Calu3 (cell line): ENCODE measurements around the gene PDCD7. TPM values are rescaled to one million over a fixed set of nuclear protein-coding genes. Genes with fewer than 3 reads are reported as not detected.

ENCODE experiments used
- BruUV-seq: library from RNA; stranded (reverse); fragments of 400-500 nt; replicated peaks from 2 replicates; lab custom pipeline; 2021; lab: Mats Ljungman, UMichigan
- CTCF ChIA-PET: fragments of 300-600 bp; sonication (Branson Sonifier 250); formaldehyde crosslinking; loops from one replicate; lab custom pipeline; 2022; ENCODE audit warnings: antibody characterized with exemption; lab: Charles Lee
- DNase-seq: peaks from one replicate; pipeline ENCODE4 v3.0.0; 2022
- H3K27ac Mint-ChIP-seq: one replicate; pipeline ENCODE4 v1.8.0; 2022; ENCODE audit warnings: mixed read lengths; ENCODE audit not compliant: unreplicated experiment
- H3K27me3 Mint-ChIP-seq: one replicate; pipeline ENCODE4 v1.8.0; 2022; ENCODE audit warnings: mixed read lengths; ENCODE audit not compliant: unreplicated experiment
- H3K36me3 Mint-ChIP-seq: one replicate; pipeline ENCODE4 v1.8.0; 2022; ENCODE audit warnings: mild to moderate bottlenecking, moderate library complexity, mixed read lengths; ENCODE audit not compliant: insufficient read depth, unreplicated experiment
- H3K4me1 Mint-ChIP-seq: one replicate; pipeline ENCODE4 v1.8.0; 2022; ENCODE audit warnings: mild to moderate bottlenecking, low read depth, mixed read lengths; ENCODE audit not compliant: unreplicated experiment
- H3K4me3 Mint-ChIP-seq: one replicate; pipeline ENCODE4 v1.8.0; 2022; ENCODE audit warnings: mild to moderate bottlenecking, low read depth, moderate library complexity, mixed read lengths; ENCODE audit not compliant: unreplicated experiment
- H3K9me3 Mint-ChIP-seq: one replicate; pipeline ENCODE4 v1.8.0; 2022; ENCODE audit warnings: low read depth, mixed read lengths; ENCODE audit not compliant: unreplicated experiment
- CTCF ChIP-seq: fragments of 200-600 bp; IDR thresholded peaks from one replicate; pipeline ENCODE4 v1.8.0; 2022; ENCODE audit warnings: antibody characterized with exemption; ENCODE audit not compliant: unreplicated experiment
- intact Hi-C: fragments of 100-400 bp; cut with micrococcal nuclease; formaldehyde crosslinking; loops from one replicate; pipeline ENCODE4 v1.10.0; 2022; ENCODE audit not compliant: unreplicated experiment
- total RNA-seq: library from RNA; stranded (reverse); gene quantifications from 2 replicates; pipeline ENCODE4 v1.2.3, GENCODE V29; 2022

PDCD7 gene
- total RNA-seq, 1 experiment from 2014 or later: 26.4 TPM

GRCh38 chr15:65091946-65092770 lies 41.5 kb downstream of the PDCD7 start:
- Mint-ChIP-seq H3K9me3 (no peaks in the 10 kb centered on the region), H3K4me1 (peaks cover 8% of the 10 kb centered on the region), H3K36me3 (no peaks in the 10 kb centered on the region), H3K27me3 (no peaks in the 10 kb centered on the region), H3K27ac (no peak overlapping the region), H3K4me3 (no peak overlapping the region)
- BruUV-seq: no TSS peak
- intact Hi-C loops: no loop called here
- no peak for TF ChIP-seq CTCF
- CTCF ChIA-PET: interaction anchor here (0.6 kb wide), 1 partner anchor 284 kb away, joined by 9 read pairs; no protein-coding TSS in a partner anchor
- no peak for DNase-seq

- Mint-ChIP-seq H3K9me3 (no peaks in the 10 kb centered on the region), H3K4me1 (peaks cover 8% of the 10 kb centered on the region), H3K27ac (no peak overlapping the region), H3K36me3 (no peaks in the 10 kb centered on the region), H3K4me3 (no peak overlapping the region), H3K27me3 (peaks cover 16% of the 10 kb centered on the region)
- no peak for TF ChIP-seq CTCF
- BruUV-seq: no TSS peak
- CTCF ChIA-PET: interaction anchor here (1.3 kb wide), 1 partner anchor 35 kb away, joined by 3 read pairs; no protein-coding TSS in a partner anchor
- intact Hi-C loops: no loop called here
- DNase-seq: no peak
These were observed 44.3 kb downstream of the PDCD7 start for GRCh38 chr15:65089206-65089824.

GRCh38 chr15:65088643-65089021 lies 45.0 kb downstream of the PDCD7 start:
- intact Hi-C loops: no loop called here
- peaks cover 23% of the 10 kb centered on the region for H3K27me3 Mint-ChIP-seq
- no peak for DNase-seq
- H3K4me3 Mint-ChIP-seq: no peak overlapping the region
- no TSS peak for BruUV-seq
- TF ChIP-seq CTCF: no peak
- no peak overlapping the region for H3K27ac Mint-ChIP-seq
- peaks cover 8% of the 10 kb centered on the region for H3K4me1 Mint-ChIP-seq
- H3K36me3 Mint-ChIP-seq: no peaks in the 10 kb centered on the region
- CTCF ChIA-PET: interaction anchor here (1.3 kb wide), 1 partner anchor 34 kb away, joined by 3 read pairs; no protein-coding TSS in a partner anchor
- no peaks in the 10 kb centered on the region for H3K9me3 Mint-ChIP-seq

GRCh38 chr15:65087873-65088642 lies 45.5 kb downstream of the PDCD7 start:
- Mint-ChIP-seq H3K27me3 (peaks cover 28% of the 10 kb centered on the region), H3K4me3 (no peak overlapping the region), H3K27ac (no peak overlapping the region), H3K9me3 (no peaks in the 10 kb centered on the region), H3K36me3 (no peaks in the 10 kb centered on the region), H3K4me1 (peaks cover 9% of the 10 kb centered on the region)
- TF ChIP-seq CTCF: no peak
- BruUV-seq: no TSS peak
- no peak for DNase-seq
- intact Hi-C loops: loop anchor here (2.0 kb wide), 1 partner anchor 33 kb away; no protein-coding TSS in a partner anchor
- CTCF ChIA-PET: interaction anchor here (0.6 to 2.2 kb wide), 4 partner anchors 13 to 207 kb away, joined by 4 to 12 read pairs (median 8); no protein-coding TSS in a partner anchor
